Left lobe of liver (tissue), 2 donors: ENCODE data around the gene MOCS3. TPM values are rescaled to one million over a fixed set of nuclear protein-coding genes. Genes with fewer than 3 reads are reported as not detected.

Source experiments
- ATAC-seq: fragments of 200-7000 bp; cut with Tn5 transposase; one replicate; pipeline ENCODE4 v1.9.1; 2020; ENCODE audit warnings: mild to moderate bottlenecking, moderate library complexity
- DNase-seq: peaks from one replicate; pipeline ENCODE4 v3.0.0-alpha.2; 2020; ENCODE audit warnings: low spot score
- total RNA-seq: library from RNA; stranded (reverse); gene quantifications from one replicate; pipeline ENCODE4 v1.2.1, GENCODE V29; 2021
- donor health status: DM: no; HTN: no; CAD: no; lungs with moderate emphysema.
- donor health status: DM: no; HTN: yes; CAD: no.

The MOCS3 gene, protein sequence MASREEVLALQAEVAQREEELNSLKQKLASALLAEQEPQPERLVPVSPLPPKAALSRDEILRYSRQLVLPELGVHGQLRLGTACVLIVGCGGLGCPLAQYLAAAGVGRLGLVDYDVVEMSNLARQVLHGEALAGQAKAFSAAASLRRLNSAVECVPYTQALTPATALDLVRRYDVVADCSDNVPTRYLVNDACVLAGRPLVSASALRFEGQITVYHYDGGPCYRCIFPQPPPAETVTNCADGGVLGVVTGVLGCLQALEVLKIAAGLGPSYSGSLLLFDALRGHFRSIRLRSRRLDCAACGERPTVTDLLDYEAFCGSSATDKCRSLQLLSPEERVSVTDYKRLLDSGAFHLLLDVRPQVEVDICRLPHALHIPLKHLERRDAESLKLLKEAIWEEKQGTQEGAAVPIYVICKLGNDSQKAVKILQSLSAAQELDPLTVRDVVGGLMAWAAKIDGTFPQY
- total RNA-seq = 2.6 TPM

DNA sequence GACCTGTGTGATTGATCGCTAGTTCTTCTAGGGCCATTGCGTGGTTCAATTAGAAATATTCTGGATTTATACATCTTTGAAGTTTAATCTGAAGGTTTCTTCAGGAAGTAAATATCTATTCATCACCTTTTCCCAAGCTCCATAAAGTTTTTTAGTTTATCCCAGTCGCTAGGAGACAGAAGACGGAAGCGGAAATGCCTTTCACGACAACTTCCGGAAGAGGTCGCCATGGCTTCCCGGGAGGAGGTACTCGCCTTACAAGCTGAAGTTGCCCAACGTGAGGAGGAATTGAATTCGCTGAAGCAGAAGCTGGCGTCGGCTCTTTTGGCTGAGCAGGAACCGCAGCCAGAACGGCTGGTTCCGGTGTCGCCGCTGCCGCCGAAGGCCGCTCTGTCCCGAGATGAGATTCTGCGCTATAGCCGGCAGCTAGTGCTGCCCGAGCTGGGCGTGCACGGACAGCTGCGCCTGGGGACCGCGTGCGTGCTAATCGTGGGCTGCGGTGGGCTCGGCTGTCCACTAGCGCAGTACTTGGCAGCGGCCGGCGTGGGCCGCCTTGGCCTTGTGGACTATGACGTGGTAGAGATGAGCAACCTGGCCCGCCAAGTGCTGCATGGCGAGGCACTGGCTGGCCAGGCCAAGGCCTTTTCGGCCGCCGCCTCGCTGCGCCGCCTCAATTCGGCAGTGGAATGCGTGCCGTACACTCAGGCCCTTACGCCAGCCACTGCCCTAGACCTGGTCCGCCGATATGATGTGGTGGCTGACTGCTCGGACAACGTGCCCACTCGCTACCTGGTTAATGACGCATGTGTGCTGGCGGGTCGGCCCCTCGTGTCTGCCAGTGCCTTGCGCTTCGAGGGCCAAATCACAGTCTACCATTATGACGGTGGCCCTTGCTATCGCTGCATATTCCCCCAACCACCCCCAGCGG is at the start of gene MOCS3:
Gene MOCS3, plus strand, starts transcription at position 204 of the 928 bp plus-strand sequence. Its CDS starts 25 bp downstream, at position 229.
- DNase-seq = peak; percentile 85
- ATAC-seq = peak; percentile 89

DNA sequence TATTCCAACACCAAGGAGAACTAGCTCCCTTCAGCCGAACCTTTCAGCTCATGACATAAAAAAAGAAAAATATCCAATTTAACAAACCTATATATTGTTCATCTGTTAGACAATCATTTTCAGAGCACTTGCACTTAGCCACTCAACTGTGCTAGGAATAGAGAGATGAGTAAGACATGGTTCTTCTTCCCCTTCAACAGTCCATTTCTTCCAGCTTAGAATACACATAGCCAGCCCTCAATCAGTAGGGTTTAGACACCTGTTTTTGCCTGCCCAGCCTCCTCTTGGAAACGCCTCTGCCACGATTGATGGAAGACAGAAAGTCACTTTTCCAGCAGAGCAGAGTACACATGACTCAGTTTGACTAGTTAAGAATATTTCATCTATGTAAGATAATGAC is 49.2 kb upstream of the MOCS3 start:
- DNase-seq (no peak), ATAC-seq (no peak)

DNA sequence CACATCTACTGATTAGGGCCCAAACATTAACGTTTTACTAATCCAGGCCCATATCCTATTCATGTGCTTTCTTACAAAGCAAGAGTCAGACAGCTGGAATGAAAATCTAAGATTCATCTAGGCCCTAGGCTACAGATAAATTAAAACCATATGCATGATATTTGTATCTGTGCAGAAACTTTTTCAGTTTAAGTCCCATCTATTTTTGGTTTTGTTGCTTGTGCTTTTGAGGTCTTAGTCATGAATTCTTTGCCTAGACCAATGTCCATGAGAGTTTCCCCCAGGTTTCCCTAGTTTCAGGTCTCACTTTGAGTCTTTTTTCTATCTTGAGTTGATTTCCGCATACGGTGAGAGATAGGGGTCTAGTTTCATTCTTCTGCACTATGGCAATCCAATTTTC is 47.6 kb upstream of the MOCS3 start:
- ATAC-seq = no peak
- no peak for DNase-seq

DNA sequence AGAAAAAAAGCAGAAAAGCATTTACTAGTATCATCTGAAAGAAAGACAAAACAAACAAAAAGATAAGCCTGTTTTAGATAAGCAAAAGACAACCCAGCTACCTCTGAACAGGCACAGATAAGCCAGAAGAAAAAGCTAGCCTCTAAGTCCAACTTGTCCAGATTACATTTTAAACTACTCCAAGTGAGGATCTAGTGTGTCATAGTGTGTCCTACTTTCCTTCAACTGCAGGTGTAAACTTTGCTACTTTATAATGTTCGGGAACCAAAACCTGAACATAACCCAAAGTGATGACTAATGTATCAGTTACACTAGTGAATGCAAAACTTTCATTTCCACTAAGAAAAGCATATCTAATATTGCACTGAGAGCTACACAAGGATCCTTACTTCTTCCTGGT is 46.9 kb upstream of the MOCS3 start:
- ATAC-seq = peak; percentile 56
- DNase-seq = no peak

DNA sequence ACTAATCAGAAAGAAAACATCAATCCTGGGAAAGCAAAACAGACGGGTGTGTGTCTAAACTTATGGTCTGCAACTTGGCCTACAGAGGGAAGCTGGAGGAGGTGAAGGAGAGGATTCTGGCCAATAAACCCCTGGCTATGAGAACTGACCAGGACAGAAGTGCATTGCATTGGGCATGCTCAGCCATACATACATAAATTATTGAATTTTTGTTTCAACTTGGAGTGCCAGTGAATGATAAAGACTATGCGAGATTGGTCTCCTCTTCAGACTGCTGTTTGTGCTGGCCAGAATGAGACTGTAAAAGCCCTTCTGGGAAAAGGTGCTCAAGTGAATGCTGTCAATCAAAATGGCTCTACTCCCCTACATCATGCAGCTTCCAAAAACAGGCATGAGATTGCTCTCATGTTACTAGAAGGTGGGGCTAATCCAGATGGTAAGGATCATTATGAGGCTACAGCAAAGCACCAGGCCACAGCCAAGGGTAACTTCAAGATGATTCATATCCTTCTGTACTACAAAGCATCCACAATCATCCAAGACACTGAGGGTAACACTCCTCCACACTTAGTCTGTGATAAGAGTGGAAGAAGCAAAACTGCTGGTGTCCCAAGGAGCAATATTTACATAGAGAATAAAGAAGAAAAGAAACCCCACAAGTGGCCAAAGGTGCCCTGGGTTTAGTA is 44.8 kb upstream of the MOCS3 start:
- ATAC-seq (no peak), DNase-seq (no peak)

DNA sequence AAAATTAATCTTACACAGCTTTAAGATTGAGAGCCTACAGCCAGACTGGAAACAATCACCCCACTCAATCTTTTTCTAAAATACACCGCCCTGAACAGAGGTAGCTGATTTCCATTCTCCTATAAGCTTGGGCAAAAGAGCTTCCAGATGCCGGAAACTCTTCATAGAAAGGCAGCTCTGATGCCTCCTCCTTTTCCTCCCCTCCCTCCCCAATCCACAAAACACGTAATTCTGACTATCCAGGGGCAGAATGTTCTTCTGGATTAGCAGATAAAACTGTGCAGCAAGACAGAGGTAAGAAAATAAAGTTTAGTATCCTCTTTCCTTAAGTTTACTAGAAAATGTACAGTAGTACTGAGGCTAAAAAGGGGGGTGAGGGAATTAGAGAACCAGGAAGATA is 43.2 kb upstream of the MOCS3 start:
- ATAC-seq = no peak
- DNase-seq = no peak

DNA sequence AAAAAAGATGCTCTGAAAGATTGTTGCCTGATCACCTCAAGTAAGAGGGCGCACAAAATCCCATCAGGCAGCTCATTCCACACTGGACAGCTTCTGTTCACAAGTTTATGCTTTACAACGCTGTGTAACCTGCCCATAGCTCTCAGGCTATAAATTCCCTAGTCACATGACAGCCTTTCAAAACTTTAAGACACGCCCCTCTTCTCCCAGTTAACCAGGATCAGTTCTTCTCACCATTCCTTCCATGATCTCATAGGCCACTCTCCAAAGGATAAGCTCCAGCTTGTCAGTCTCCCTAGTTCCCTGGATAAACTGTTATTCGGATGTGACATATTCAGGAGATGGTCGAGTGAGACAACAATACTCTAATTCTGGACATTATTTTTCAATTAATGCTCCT is 42.4 kb upstream of the MOCS3 start:
- DNase-seq (no peak), ATAC-seq (peak; percentile 24)

DNA sequence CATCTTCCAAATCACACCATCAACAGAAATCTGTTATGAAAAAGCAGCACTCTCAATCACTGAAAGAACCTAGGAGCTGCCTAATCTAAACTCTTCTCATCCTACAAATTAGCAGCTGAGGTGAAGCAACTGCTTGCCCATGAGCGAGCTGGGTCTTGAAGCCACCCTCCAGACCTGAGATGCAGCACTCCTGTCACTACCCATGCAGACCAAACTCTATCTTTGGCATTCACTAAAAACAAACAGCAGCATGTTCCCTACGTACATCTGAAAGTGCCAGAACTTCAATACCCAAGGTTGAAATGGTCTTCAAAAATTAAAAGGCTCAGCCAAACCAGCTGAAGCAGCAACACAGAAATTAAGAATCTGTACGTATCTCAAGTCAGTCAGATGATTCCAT is 41.7 kb upstream of the MOCS3 start:
- DNase-seq = no peak
- ATAC-seq = peak; percentile 25

DNA sequence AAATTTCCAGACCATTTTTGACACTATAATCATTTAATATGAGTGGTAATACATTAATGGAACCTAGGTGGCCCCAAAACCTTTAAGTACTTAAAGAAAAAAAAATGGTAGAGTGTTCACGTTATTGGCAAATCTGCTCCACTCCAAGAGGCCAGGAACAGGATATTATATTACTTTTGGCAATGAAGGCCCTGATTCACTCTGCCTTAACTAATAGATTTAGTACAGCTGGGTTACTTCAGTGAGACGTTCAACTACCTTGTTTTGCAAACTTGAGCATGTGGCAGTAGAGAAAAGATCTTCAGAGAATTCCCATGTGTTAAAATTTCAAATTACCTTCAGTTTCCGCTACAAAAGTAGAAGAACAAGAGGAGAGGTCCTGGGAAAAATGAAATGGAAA is 40.2 kb upstream of the MOCS3 start:
- ATAC-seq = no peak
- no peak for DNase-seq

DNA sequence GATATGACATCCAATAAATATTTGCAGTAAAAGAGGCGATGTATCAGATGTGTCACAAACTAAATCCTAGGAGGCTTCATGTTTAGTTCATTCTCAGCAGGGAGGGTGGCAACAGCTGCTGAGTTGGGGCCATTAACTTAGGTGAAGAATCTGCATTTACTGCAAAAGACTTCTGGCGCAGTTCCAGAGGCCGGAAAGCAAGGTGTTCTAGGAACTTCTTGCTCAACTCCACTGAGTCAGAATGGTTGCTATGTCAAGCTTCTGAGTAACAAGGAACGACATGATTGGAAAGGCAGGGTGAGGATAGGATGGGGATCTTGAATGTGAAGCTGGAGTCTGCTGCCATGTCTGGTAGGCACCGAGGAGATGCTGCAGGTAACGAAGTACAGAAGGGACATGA is 39.1 kb upstream of the MOCS3 start:
- DNase-seq (no peak), ATAC-seq (no peak)

DNA sequence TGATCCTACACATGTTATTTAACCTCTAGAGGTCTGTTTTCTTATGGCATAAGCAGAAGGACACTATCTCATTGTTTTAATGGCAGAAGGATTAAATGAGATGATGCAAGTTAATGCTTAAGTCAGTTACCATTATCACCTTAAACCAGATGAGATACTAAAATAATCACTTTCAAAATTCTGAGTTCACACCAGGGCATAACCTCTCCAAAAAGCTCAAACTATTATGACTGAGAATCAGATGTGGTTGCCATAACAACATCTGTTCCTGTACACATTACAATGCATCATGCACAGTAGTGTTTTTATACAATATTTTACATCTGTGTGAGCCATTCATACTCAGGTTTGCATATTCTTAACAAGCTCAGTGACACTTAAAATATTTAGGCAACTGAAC is 37.6 kb upstream of the MOCS3 start:
- DNase-seq (no peak), ATAC-seq (no peak)

DNA sequence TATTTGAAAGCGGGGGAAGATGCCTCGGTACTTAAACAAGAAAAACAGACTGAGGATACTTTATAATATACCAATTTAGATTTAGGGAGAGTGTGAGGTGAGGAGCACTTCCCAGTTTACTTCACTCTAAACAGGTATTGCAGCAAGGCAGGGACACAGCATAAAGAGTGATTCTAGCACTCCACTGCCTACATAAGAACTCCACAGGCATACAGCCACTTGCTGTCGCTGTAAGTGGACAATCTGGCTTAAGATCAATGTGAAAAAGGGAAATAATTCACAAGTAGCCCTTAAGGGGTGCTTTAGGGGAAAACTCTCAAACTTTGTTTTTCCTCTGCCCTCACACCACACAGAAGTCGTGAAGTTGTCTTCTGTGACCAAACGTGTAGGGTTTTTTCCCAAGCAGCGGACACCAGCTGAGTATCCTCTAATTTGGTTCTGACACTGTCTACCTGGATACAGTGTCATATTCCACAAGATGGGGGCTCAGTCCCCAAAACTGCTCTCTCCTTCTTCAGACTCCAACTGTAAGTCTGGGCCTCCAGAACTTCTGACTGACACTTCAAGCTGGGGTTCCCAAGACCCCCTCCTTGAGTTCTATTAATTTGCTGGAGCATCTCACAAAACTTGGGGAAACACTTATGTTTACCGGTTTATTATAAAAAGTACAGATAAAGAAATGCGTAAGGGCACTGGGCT is 36.7 kb upstream of the MOCS3 start:
- DNase-seq = no peak
- no peak for ATAC-seq

DNA sequence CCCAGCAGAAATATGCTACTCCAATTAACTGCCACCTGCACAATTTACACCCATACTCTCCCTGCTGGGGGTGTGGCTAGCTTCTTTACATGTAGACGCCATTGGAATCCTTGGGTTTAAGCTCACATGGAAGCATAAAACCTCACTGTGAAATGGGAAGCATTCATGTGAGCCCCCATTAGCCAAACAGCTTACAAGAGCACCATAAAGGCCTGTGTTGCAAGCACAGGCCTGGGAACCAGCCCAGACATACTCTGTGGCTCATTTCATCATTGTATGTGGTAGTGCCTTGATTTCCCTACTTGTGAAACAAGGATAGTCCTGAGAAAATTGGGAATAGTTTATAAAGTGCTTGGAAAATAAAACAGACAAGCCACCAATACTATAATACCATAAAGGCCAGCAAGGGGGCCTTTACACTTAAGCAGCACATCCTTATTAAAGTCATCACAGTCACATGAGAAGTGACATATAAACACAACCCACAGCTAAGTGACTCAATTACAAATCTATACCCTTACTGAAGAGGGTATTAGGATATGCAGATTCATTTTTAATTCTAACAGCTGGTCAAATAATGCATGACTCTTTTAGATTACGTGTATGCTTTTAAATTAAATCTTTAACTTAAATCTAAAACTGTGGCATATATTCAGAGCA is 34.2 kb upstream of the MOCS3 start:
- DNase-seq = no peak
- no peak for ATAC-seq

DNA sequence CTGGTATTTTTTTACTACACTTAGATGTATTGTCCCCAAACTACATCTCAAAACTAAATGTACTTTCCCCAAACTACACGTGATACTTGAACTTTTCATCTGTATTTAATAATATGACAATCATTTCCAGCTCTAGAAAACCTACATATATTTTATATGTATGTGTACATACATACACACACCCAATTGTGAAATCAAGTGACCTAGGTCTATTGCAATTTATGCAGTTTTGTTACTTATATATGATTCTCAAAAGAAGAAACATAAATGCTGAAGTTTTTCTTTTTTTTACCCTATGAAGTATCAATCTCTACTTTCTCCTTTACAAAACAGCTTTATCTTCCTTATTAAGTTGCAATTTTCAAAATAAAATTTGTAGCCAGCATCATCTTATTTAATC is 32.1 kb upstream of the MOCS3 start:
- DNase-seq (no peak), ATAC-seq (no peak)

DNA sequence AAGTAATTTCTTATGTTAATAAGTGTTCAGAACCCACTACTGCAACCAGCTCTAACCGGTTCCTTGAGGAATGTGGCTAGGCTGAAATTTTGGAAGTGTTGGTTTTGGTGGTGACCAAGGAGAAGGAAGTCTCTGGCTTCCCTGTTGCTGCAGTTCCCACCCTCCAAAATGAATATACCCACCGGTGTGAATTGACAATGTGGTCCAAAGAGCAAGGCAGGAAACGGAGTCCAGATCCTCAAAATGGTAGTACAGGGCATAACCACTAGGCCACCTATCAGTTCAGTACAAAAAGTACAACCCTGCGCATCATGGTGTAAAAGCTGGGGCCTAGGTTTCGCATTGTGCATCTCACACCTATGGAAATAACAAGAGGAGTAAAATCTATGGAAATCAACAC is 30.1 kb upstream of the MOCS3 start:
- no peak for DNase-seq

DNA sequence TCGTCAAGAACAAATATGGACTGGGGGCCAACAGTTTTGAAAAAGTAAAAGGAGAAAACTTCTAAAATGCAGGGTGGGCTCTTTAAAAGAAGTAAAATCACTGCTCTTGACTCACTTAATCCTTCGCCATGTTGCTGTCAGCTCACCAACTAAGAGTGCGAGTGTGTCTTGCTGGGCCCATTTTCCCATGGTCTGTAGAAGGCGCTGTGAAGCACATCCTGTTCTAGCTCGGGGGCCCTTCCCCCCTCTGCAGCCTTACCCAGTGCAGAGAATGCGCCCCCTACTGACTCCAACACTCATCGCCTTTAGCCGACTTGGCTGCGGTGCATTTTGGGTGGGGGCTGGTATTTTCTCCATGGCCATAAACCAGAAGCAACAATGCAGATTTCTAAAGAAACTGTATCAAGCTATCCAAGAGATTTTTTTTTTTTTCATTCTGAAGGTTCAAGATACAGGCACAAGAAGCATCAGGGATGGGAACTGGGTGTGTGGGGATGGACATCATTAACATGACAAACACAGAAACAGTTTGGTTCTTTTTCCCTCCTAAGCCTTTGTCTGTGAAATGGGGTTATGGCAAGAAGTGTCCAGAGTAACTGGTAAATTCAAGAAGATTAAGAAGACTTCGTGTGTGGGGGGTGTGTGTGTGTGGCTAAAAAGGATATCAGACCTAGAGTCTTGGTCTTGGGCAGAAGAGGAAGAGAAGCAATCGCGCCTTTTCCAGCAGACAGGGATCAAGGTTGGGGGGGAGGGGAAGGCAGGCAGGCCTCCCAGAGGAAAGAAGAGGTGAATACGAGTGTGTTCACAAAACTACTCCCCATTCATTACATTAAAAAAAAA is 29.1 kb upstream of the MOCS3 start:
- DNase-seq = peak; percentile 76
- ATAC-seq = peak; percentile 63

More for the DNA sequence above, 30.1 kb upstream of the MOCS3 start:
- no peak for ATAC-seq

DNA sequence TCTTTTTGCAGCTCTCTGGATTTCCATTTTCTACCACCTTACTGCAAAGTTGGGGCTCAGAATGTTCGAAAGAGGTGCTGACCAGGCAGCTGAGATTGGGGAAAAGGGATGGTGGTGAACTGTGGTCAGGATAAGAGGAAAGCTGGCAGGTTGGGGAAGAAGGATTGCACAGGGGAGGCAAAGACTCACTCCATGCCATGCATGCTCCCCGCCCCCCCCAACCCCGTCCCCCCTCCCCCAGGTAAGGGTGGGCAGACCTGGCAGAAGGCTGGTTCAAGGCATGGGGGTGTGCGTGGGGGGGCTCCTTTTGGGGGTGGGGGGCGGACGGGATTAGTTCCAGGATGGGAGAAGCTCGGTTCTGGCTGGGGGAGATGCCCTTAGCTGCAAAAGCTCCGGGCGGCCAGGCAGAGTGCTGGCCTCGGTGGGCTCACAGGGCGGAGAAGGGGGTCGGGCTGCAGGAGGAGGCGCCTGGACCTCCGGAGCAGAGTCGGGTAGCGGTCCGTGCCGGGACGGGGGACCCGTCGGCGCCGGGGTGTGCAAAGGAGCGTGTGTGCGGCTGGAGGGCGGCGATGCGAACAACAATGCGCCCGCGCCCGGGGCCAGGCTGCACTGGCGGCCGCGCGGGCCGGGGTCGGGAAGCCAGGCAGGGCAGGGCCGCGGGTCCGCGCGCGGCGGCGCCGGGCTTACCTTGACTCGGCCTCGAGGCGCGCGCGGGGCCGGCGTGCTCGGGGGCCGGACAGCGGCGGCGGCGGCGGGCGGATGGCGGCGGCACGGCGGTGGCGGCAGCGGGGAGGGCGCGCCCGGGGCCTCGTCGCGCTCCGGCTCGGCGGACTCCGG is 28.3 kb upstream of the MOCS3 start:
- ATAC-seq (no peak), DNase-seq (peak; percentile 54)

DNA sequence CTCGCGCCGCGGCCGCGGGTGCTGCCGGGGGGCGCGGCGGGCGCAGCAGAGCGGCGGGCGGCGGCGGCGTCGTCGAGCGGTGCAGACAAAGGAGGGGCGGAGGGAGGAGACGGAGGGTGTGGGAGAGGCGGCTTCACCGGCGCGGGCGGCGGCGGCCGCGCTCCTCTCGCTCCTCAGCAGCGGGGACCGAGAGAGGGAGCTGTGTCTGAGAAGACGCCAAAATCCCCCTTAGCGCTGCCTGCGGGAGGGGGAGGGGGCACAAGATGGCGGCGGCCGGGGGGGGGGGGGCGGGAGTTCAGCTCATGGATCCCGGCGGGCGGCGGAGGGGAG is 27.7 kb upstream of the MOCS3 start:
- DNase-seq = no peak
- ATAC-seq = peak; percentile 48
